Measurements from ENCODE around the gene SASH1.

- no peak for TF ChIP-seq ZNF274 (IDR thresholded peaks at IDR 0.05; ENCODE audit: low read depth, low read length)
- TF ChIP-seq YY1 (IDR thresholded peaks at IDR 0.05; ENCODE audit: insufficient read depth, insufficient read length), result no peak
- TF ChIP-seq SUZ12 (IDR thresholded peaks at IDR 0.05; ENCODE audit: extremely low read depth, insufficient read depth, insufficient read length), result no peak
Measured at GRCh38 chr6:148509800-148510581, 167.4 kb downstream of the SASH1 start.
